ENCODE data around the gene MT1H. TPM values are rescaled to one million over a fixed set of nuclear protein-coding genes. Genes with fewer than 3 reads are reported as not detected.

The MT1H gene
- total RNA-seq, 5 donors from 2014 or later (not counting 1 experiment from before 2014, with no cell fraction given): 1.4 TPM; not detected in 4

DNA sequence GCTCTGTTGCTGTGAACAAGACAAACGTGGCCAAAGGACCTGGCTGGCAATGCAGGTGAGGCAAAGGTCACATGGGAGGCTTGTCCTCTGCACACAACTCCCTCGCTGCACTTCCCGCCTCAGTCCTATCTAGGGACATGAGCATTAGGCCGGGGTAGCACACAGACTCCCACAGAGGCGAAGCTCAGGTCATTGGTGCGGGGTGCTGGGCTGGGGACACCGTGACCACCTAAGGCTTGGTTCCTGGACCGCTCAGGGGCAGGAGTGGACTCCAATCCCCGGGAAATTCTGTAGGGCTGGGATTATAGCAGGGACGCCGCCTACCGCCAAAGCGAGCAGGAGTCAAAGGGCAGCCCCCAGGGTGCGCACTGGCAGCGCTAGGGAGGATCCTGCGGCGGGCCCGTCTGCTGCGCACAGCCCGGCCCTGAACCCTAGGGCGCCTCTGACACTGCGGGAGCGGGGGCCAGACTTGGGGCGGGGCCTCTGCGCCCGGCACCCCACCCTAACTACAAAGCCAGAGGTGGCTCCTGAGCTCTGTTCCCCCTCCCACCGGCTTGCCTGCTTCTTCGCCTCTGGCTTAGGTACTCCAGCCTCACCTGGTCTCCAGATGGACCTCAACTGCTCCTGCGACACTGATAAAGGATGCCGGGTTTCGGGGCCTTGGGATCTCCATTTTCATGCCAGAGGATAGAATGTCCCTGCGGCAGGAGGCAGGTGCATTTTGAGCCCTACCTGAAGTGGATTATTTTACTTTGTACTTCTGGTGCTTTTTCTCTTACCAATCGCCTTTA is 21.8 kb upstream of the MT1H start:
- WGBS (ENCODE audit: insufficient coverage): 46% methylated on average over 27 of the region's 33 CpGs
- Histone ChIP-seq H3K4me1 (ENCODE audit: control insufficient read depth in 1 of 2, extremely low read depth in 1 of 2, insufficient read depth in 2 of 2, low read length in 2 of 2) (peaks cover 2 to 17% of the 10 kb centered on the region in 2 experiments), H3K27me3 (replicated peaks in 1 of 2; ENCODE audit: control insufficient read depth in 2 of 2, extremely low read depth in 1 of 2, insufficient read depth in 2 of 2, low read length in 1 of 2) (peaks cover 31 to 49% of the 10 kb centered on the region in 2 experiments), H3K27ac (ENCODE audit: low read length) (no peak overlapping the region), H3K4me3 (ENCODE audit: control insufficient read depth in 1 of 2, extremely low read depth in 1 of 2, low read length in 1 of 2) (no peak overlapping the region), H3K9me3 (no peaks in the 10 kb centered on the region), H3K36me3 (ENCODE audit: control insufficient read depth in 2 of 2, extremely low read depth in 1 of 2, insufficient read depth in 1 of 2, low read length in 1 of 2) (no peaks in the 10 kb centered on the region)
- ATAC-seq (replicated peaks in 1 of 4): no peak
- H3K27ac Mint-ChIP-seq: no peak overlapping the region
- H3K9me3 Mint-ChIP-seq: no peaks in the 10 kb centered on the region
- H3K36me3 Mint-ChIP-seq: no peaks in the 10 kb centered on the region
- ChIA-PET POLR2A (interaction anchor here in 1 of 2 donors (0.6 kb wide), 1 partner anchor 113 kb away, joined by 4 read pairs; no protein-coding TSS in a partner anchor), CTCF (no interaction called here)
- H3K4me3 Mint-ChIP-seq: no peak overlapping the region
- H3K27me3 Mint-ChIP-seq: peaks cover 17 to 28% of the 10 kb centered on the region in 2 donors
- DNase-seq: no peak
- H3K4me1 Mint-ChIP-seq: peaks cover 13 to 17% (median 16%) of the 10 kb centered on the region in 3 donors

DNA sequence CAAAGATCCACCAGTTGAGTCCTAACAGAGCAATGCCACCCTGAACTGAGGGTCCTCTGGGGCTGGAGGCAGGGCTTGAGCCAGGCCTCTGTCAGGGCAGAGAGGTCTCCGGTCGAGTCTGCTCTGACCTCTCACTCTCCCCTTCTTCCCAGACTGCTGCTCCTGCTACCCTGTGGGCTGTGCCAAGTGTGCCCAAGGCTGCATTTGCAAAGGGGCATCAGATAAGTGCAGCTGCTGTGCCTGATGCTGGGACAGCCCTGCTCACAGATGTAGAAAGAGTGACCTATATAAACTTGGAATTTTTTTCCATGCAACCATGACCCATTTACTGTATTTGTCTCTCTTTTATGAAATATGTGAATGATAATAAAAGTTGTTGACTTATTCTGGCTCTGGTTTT is 20.3 kb upstream of the MT1H start:
- no peaks in the 10 kb centered on the region for H3K36me3 Mint-ChIP-seq
- Histone ChIP-seq H3K4me3 (ENCODE audit: control insufficient read depth in 1 of 2, extremely low read depth in 1 of 2, low read length in 1 of 2) (no peak overlapping the region), H3K27ac (ENCODE audit: low read length) (no peak overlapping the region), H3K4me1 (ENCODE audit: control insufficient read depth in 1 of 2, extremely low read depth in 1 of 2, insufficient read depth in 2 of 2, low read length in 2 of 2) (peaks cover 0 to 2% of the 10 kb centered on the region in 2 experiments), H3K9me3 (no peaks in the 10 kb centered on the region), H3K36me3 (ENCODE audit: control insufficient read depth in 2 of 2, extremely low read depth in 1 of 2, insufficient read depth in 1 of 2, low read length in 1 of 2) (no peaks in the 10 kb centered on the region), H3K27me3 (replicated peaks in 1 of 2; ENCODE audit: control insufficient read depth in 2 of 2, extremely low read depth in 1 of 2, insufficient read depth in 2 of 2, low read length in 1 of 2) (peaks cover 31 to 50% of the 10 kb centered on the region in 2 experiments)
- no peak for ATAC-seq (replicated peaks in 1 of 4)
- DNase-seq: no peak
- no peak overlapping the region for H3K27ac Mint-ChIP-seq
- ChIA-PET POLR2A (no interaction called here), CTCF (no interaction called here)
- no peak overlapping the region for H3K4me3 Mint-ChIP-seq
- H3K27me3 Mint-ChIP-seq: peaks cover 17 to 26% of the 10 kb centered on the region in 2 donors
- WGBS (ENCODE audit: insufficient coverage): no CpG with 5 or more reads among the region's 2 CpGs
- H3K4me1 Mint-ChIP-seq: peaks cover 1 to 4% (median 2%) of the 10 kb centered on the region in 3 donors
- no peaks in the 10 kb centered on the region for H3K9me3 Mint-ChIP-seq

GRCh38 chr16:56649820-56650219 is 19.8 kb upstream of the MT1H start:
- no peaks in the 10 kb centered on the region for H3K36me3 Mint-ChIP-seq
- DNase-seq (no peak), ATAC-seq (replicated peaks in 1 of 4) (no peak)
- no peak overlapping the region for H3K4me3 Mint-ChIP-seq
- H3K27ac Mint-ChIP-seq: no peak overlapping the region
- Histone ChIP-seq H3K4me1 (ENCODE audit: control insufficient read depth in 1 of 2, extremely low read depth in 1 of 2, insufficient read depth in 2 of 2, low read length in 2 of 2) (no peaks in the 10 kb centered on the region), H3K36me3 (ENCODE audit: control insufficient read depth in 2 of 2, extremely low read depth in 1 of 2, insufficient read depth in 1 of 2, low read length in 1 of 2) (no peaks in the 10 kb centered on the region), H3K9me3 (no peaks in the 10 kb centered on the region), H3K27me3 (replicated peaks in 1 of 2; ENCODE audit: control insufficient read depth in 2 of 2, extremely low read depth in 1 of 2, insufficient read depth in 2 of 2, low read length in 1 of 2) (peaks cover 33 to 50% of the 10 kb centered on the region in 2 experiments), H3K4me3 (ENCODE audit: control insufficient read depth in 1 of 2, extremely low read depth in 1 of 2, low read length in 1 of 2) (no peak overlapping the region), H3K27ac (ENCODE audit: low read length) (no peak overlapping the region)
- CTCF ChIA-PET: no interaction called here
- peaks cover 17 to 27% of the 10 kb centered on the region in 2 donors for H3K27me3 Mint-ChIP-seq
- no CpG with 5 or more reads among the region's 3 CpGs for WGBS (ENCODE audit: insufficient coverage)
- H3K9me3 Mint-ChIP-seq: no peaks in the 10 kb centered on the region
- POLR2A ChIA-PET: interaction anchor here in 1 of 2 donors (0.6 kb wide), 1 partner anchor 24 kb away, joined by 3 read pairs; the partner anchor contains the start of gene MT1E
- no peaks in the 10 kb centered on the region for H3K4me1 Mint-ChIP-seq

- no peaks in the 10 kb centered on the region for H3K9me3 ChIP-seq
- H3K36me3 ChIP-seq (ENCODE audit: control insufficient read depth in 2 of 2, extremely low read depth in 1 of 2, insufficient read depth in 1 of 2, low read length in 1 of 2): no peaks in the 10 kb centered on the region
- no peak within 1 kb of the TSS for H3K4me3 Mint-ChIP-seq
- DNase-seq (no peak), ATAC-seq (replicated peaks in 1 of 4) (no peak)
- H3K27me3 Mint-ChIP-seq: peaks cover 17 to 29% of the 10 kb centered on the region in 2 donors
- H3K4me1 ChIP-seq (ENCODE audit: control insufficient read depth in 1 of 2, extremely low read depth in 1 of 2, insufficient read depth in 2 of 2, low read length in 2 of 2): no peaks in the 10 kb centered on the region
- 71% methylated on average over 5 of the region's 7 CpGs for WGBS (ENCODE audit: insufficient coverage)
- CTCF ChIA-PET: interaction anchor here in 1 of 2 donors (1.5 kb wide), 1 partner anchor 50 kb away, joined by 5 read pairs; no protein-coding TSS in a partner anchor
- POLR2A ChIA-PET: no interaction called here
- no peak within 1 kb of the TSS for H3K27ac ChIP-seq (ENCODE audit: low read length)
- peaks cover 20 to 47% of the 10 kb centered on the region in 2 experiments for H3K27me3 ChIP-seq (replicated peaks in 1 of 2; ENCODE audit: control insufficient read depth in 2 of 2, extremely low read depth in 1 of 2, insufficient read depth in 2 of 2, low read length in 1 of 2)
- H3K27ac Mint-ChIP-seq: no peak within 1 kb of the TSS
- H3K4me1 Mint-ChIP-seq: no peaks in the 10 kb centered on the region
- H3K9me3 Mint-ChIP-seq: no peaks in the 10 kb centered on the region
- no peak within 1 kb of the TSS for H3K4me3 ChIP-seq (ENCODE audit: control insufficient read depth in 1 of 2, extremely low read depth in 1 of 2, low read length in 1 of 2)
- H3K36me3 Mint-ChIP-seq: no peaks in the 10 kb centered on the region
Measured at GRCh38 chr16:56651586-56651985, 18.0 kb upstream of the MT1H start, which contains the start of gene MT1B. TSS of gene MT1B (plus strand) at chr16:56651886. CDS start at chr16:56651954, 68 bp downstream.

GRCh38 chr16:56652600-56652999 is 17.0 kb upstream of the MT1H start:
- no peak overlapping the region for H3K4me3 ChIP-seq (ENCODE audit: control insufficient read depth in 1 of 2, extremely low read depth in 1 of 2, low read length in 1 of 2)
- H3K27me3 Mint-ChIP-seq: peaks cover 12 to 24% of the 10 kb centered on the region in 2 donors
- peaks cover 3 to 4% (median 3%) of the 10 kb centered on the region in 3 donors for H3K4me1 Mint-ChIP-seq
- no peaks in the 10 kb centered on the region for H3K9me3 ChIP-seq
- H3K36me3 ChIP-seq (ENCODE audit: control insufficient read depth in 2 of 2, extremely low read depth in 1 of 2, insufficient read depth in 1 of 2, low read length in 1 of 2): no peaks in the 10 kb centered on the region
- 100% methylated on average over 1 of the region's 1 CpG for WGBS (ENCODE audit: insufficient coverage)
- no peak overlapping the region for H3K27ac Mint-ChIP-seq
- no peak overlapping the region for H3K4me3 Mint-ChIP-seq
- ChIA-PET POLR2A (no interaction called here), CTCF (interaction anchor here in 1 of 2 donors (1.5 kb wide), 1 partner anchor 49 kb away, joined by 5 read pairs; no protein-coding TSS in a partner anchor)
- DNase-seq (no peak), ATAC-seq (replicated peaks in 1 of 4) (no peak)
- peaks cover 11 to 44% of the 10 kb centered on the region in 2 experiments for H3K27me3 ChIP-seq (replicated peaks in 1 of 2; ENCODE audit: control insufficient read depth in 2 of 2, extremely low read depth in 1 of 2, insufficient read depth in 2 of 2, low read length in 1 of 2)
- no peaks in the 10 kb centered on the region for H3K36me3 Mint-ChIP-seq
- no peaks in the 10 kb centered on the region for H3K9me3 Mint-ChIP-seq
- H3K4me1 ChIP-seq (ENCODE audit: control insufficient read depth in 1 of 2, extremely low read depth in 1 of 2, insufficient read depth in 2 of 2, low read length in 2 of 2): peaks cover 0 to 5% of the 10 kb centered on the region in 2 experiments
- H3K27ac ChIP-seq (ENCODE audit: low read length): no peak overlapping the region

DNA sequence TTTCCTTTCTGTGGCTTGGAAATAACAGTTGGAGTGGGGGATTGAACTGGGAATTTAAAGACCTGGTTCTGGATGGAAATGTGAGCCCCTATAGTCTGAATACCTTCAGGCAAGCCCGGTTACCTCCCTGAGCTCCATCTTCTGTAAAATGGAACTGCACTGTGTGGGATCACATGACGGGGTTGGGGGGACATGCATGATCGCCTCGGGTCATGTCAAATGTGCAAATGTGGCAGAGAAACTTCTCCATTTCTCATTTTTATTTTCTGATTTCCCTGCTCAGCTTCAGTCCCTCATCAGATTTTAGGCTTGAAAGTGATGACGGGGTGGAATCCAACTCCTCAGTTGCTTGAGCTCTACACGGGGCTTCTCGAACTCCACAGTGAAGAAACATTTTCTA is 16.4 kb upstream of the MT1H start:
- H3K27me3 Mint-ChIP-seq: peaks cover 12 to 24% of the 10 kb centered on the region in 2 donors
- CTCF ChIA-PET: interaction anchor here in 1 of 2 donors (0.6 kb wide), 1 partner anchor 18 kb away, joined by 3 read pairs; no protein-coding TSS in a partner anchor
- no peak for DNase-seq
- 100% methylated on average over 2 of the region's 7 CpGs for WGBS (ENCODE audit: insufficient coverage)
- peaks cover 7 to 9% (median 7%) of the 10 kb centered on the region in 3 donors for H3K4me1 Mint-ChIP-seq
- Histone ChIP-seq H3K9me3 (no peaks in the 10 kb centered on the region), H3K27ac (ENCODE audit: low read length) (no peak overlapping the region), H3K4me1 (ENCODE audit: control insufficient read depth in 1 of 2, extremely low read depth in 1 of 2, insufficient read depth in 2 of 2, low read length in 2 of 2) (peaks cover 3 to 11% of the 10 kb centered on the region in 2 experiments), H3K27me3 (replicated peaks in 1 of 2; ENCODE audit: control insufficient read depth in 2 of 2, extremely low read depth in 1 of 2, insufficient read depth in 2 of 2, low read length in 1 of 2) (peaks cover 11 to 37% of the 10 kb centered on the region in 2 experiments), H3K4me3 (ENCODE audit: control insufficient read depth in 1 of 2, extremely low read depth in 1 of 2, low read length in 1 of 2) (no peak overlapping the region), H3K36me3 (ENCODE audit: control insufficient read depth in 2 of 2, extremely low read depth in 1 of 2, insufficient read depth in 1 of 2, low read length in 1 of 2) (no peaks in the 10 kb centered on the region)
- no peak for ATAC-seq (replicated peaks in 1 of 4)
- H3K9me3 Mint-ChIP-seq: no peaks in the 10 kb centered on the region
- no peaks in the 10 kb centered on the region for H3K36me3 Mint-ChIP-seq
- no peak overlapping the region for H3K27ac Mint-ChIP-seq
- no peak overlapping the region for H3K4me3 Mint-ChIP-seq
- POLR2A ChIA-PET: interaction anchor here in 1 of 2 donors (0.6 kb wide), 2 partner anchors 29 to 294 kb away, joined by 3 to 7 read pairs; no protein-coding TSS in a partner anchor
